IPS-15b (cell line): ENCODE data around the gene MAN2B2.
A peak's percentile ranks its signal among the peaks of the same experiment; 100 is the strongest.

Experiments used
- H3K27me3 ChIP-seq: one replicate; pipeline ENCODE4 v1.6.1; 2013; ENCODE audit warnings: low read length; ENCODE audit not compliant: control insufficient read depth, insufficient read depth
- H3K36me3 ChIP-seq: one replicate; pipeline ENCODE4 v1.6.1; 2013; ENCODE audit warnings: low read length; ENCODE audit not compliant: control insufficient read depth, insufficient read depth
- H3K4me1 ChIP-seq: one replicate; pipeline ENCODE4 v1.6.1; 2013; ENCODE audit warnings: mild to moderate bottlenecking, low read length; ENCODE audit not compliant: control insufficient read depth, insufficient read depth
- H3K4me3 ChIP-seq: one replicate; pipeline ENCODE4 v1.5.1; 2013; ENCODE audit warnings: low read depth, low read length
- H3K9ac ChIP-seq: one replicate; pipeline ENCODE4 v1.6.1; 2013; ENCODE audit warnings: low read depth, mild to moderate bottlenecking, low read length
- H3K9me3 ChIP-seq: one replicate; pipeline ENCODE4 v1.6.1; 2013; ENCODE audit warnings: mild to moderate bottlenecking, low read length; ENCODE audit not compliant: control insufficient read depth, insufficient read depth

The MAN2B2 gene

DNA sequence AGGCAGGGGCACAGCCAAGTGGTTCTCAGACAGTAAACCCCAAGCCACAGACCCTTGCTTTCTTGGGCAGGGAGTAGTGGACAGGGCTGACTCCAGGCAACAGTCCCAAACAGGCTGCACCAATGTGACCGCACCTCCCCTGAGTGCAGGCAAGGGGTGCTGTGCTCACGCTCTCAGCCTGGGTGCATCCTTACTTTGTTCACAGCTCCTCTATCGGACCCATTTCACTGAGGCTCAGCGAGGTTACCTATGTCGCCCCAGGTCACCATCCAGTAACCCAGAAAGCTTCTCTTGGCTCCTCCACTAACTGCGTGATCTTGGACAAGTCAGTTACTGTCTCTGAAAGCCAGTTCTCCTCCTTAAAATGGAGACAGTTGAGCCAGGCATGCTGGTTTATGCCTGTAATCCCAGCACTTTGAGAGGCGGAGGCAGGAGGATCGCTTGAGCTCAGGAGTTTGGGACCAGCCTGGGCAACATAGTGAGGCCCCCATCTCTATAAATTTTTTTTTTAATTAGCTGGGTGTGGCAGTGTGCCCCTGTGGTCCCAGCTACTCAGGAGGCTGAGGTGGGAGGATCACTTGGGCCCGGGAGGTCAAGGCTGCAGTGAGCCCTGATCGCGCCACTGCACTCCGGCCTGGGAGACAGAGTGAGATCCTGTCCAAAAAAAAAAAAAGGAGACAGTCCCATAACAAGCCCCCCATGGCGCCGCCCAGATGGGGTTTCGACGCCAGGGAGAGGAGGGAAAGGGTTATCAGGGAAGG is 823 bp upstream of the MAN2B2 start:
- Histone ChIP-seq H3K9ac (peak overlapping the region; percentile 65), H3K4me1 (no peaks in the 10 kb centered on the region), H3K4me3 (peak overlapping the region; percentile 67), H3K27me3 (peaks cover 24% of the 10 kb centered on the region), H3K36me3 (no peaks in the 10 kb centered on the region), H3K9me3 (no peaks in the 10 kb centered on the region)

DNA sequence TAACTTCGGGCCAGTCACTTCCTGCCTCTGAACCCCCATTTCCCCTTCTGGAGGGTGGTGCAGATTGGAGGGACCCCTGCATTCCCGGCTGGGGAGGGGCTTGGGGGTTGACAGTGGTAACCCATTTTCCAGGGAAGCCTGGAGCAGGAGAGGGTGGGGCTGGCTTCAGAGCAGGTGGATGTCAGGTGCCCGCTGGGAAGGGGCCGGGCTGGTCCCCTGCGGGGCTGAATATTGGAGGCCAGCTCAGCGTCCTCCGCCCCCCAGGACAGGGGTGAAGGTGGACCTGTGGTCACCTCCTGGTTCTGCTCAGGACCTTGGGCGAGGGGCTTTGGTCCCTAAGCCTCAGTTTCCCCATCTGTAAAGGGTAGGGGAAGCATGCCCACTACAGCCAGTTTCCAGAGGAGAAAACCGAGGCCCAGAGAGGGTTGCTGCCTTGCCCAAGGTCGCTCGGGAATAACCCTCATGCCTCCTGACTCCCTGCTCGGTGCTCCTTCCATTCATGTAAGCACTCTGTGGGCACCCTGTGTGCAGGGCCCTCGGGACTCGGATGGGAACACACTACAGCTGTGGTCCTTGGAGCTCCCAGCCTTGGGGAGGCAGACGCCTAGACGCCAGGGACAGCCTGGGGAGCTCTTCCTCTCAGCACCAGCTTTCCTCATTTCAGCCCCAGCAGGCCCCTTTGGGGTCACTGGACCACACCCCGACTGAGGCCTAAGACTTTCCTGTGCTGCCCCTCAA is 683 bp downstream of the MAN2B2 start:
- H3K4me3 ChIP-seq, result peak overlapping the region; percentile 82
- peaks cover 24% of the 10 kb centered on the region for H3K27me3 ChIP-seq
- no peaks in the 10 kb centered on the region for H3K4me1 ChIP-seq
- H3K36me3 ChIP-seq, result peaks cover 6% of the 10 kb centered on the region
- peak overlapping the region; percentile 47 for H3K9ac ChIP-seq
- H3K9me3 ChIP-seq, result no peaks in the 10 kb centered on the region

DNA sequence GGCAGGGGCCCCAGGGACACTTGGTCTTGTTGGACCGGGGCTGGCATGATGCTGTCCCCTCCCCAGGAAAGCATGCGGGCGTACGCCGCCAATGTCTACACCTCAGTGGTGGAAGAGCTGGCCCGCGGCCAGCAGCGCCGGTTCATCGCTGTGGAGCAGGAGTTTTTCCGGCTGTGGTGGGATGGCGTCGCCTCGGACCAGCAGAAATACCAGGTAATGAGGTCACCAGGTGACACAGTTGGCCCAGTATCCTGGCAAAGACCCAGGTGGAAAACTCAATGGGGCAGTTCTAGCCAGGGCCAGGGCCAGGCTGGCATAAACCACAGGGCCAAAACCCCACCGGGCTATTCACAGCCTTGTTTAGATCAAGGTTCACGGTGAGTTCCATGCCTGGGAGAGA is 1.5 kb downstream of the MAN2B2 start:
- Histone ChIP-seq H3K4me1 (no peaks in the 10 kb centered on the region), H3K9ac (no peak overlapping the region), H3K27me3 (peaks cover 16% of the 10 kb centered on the region), H3K9me3 (no peaks in the 10 kb centered on the region), H3K4me3 (no peak overlapping the region), H3K36me3 (peaks cover 6% of the 10 kb centered on the region)

DNA sequence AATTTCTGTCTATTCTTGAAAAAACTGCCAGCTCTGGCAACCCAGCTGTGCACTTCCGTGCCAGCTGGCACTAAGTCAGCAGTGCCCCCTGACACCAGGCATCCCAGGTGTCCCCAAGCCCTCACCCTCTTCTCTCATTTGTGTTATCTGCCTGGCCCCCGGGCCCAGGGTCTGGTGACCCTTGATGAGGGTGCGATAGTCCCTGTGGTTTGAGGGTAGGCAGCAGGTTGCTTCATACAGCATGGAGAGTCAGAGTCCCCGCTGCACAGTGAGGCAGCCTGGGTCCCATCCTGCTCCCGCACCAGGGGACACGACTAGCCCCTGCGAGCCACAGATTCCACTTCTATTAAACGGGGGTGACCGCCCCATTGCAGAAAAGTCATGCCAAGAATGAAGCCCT is 1.9 kb downstream of the MAN2B2 start:
- H3K9me3 ChIP-seq, result no peaks in the 10 kb centered on the region
- H3K4me3 ChIP-seq, result no peak overlapping the region

DNA sequence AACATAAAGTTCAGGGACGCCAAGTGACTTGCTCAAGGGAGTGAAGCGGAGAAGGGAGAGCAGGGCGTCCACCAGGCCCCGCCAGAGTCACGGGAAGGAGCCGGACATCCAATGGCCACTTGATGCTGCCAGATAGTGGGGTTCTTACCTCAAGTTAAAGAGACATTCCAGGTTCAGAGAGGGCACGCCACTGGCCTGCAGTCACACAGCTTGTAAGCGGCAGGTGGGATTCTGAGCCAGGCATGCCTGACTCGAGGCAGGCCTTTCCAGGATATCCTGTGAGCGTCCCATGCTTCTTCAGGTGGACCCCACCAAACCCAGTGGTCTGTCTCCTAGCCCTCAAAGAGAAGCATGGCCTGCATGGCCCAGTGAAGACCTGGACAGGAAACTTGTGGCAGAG is 2.4 kb downstream of the MAN2B2 start:
- no peak overlapping the region for H3K9ac ChIP-seq
- H3K36me3 ChIP-seq, result peaks cover 6% of the 10 kb centered on the region
- peaks cover 15% of the 10 kb centered on the region for H3K27me3 ChIP-seq
- no peak overlapping the region for H3K4me3 ChIP-seq
- H3K4me1 ChIP-seq, result no peaks in the 10 kb centered on the region
- H3K9me3 ChIP-seq, result no peaks in the 10 kb centered on the region

More for the DNA sequence above, 1.9 kb downstream of the MAN2B2 start:
- peaks cover 6% of the 10 kb centered on the region for H3K36me3 ChIP-seq
- no peaks in the 10 kb centered on the region for H3K4me1 ChIP-seq
- peaks cover 15% of the 10 kb centered on the region for H3K27me3 ChIP-seq
- H3K9ac ChIP-seq, result no peak overlapping the region

DNA sequence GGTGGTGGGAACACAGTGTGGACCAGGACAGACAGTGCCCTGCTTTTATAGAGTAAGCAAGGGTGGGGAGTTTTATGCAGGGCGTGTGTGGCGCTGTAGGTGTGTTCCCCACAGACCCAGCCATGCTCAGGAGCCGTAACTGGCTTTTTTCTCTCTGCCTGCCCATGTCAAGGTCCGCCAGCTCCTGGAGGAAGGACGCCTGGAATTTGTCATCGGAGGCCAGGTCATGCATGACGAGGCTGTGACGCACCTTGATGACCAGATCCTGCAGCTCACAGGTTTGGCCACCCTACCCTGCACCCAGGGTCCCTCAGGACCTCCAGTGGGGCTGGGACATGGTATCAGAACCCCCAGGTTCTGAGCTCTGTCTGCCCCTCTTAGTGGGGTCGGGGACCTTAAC is 3.2 kb downstream of the MAN2B2 start:
- H3K36me3 ChIP-seq, result peaks cover 6% of the 10 kb centered on the region
- H3K4me3 ChIP-seq, result no peak overlapping the region
- no peaks in the 10 kb centered on the region for H3K9me3 ChIP-seq
- peaks cover 11% of the 10 kb centered on the region for H3K27me3 ChIP-seq
- no peaks in the 10 kb centered on the region for H3K4me1 ChIP-seq
- H3K9ac ChIP-seq, result no peak overlapping the region

DNA sequence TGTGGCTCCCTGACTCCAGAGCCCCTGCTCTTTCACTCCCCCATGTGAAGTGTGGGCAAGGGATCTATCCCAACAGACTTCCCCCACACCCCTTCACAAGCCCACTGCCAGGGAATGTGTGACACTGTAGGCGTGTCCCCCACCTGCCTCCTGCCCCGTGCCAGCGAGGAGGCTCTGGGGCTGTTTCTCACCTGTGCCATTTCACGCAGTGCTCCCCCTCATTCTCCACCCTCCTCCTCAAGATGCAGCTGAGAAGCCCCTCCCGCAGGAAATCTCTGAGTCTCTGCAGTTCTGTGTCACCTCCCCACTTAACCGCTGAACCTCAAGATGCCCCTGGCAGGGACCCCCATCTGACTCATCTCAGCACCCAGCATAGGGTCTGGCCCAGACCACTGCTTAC is 5.4 kb downstream of the MAN2B2 start:
- Histone ChIP-seq H3K4me1 (no peaks in the 10 kb centered on the region), H3K9ac (no peak overlapping the region), H3K4me3 (no peak overlapping the region), H3K9me3 (no peaks in the 10 kb centered on the region), H3K27me3 (no peaks in the 10 kb centered on the region), H3K36me3 (peaks cover 6% of the 10 kb centered on the region)

DNA sequence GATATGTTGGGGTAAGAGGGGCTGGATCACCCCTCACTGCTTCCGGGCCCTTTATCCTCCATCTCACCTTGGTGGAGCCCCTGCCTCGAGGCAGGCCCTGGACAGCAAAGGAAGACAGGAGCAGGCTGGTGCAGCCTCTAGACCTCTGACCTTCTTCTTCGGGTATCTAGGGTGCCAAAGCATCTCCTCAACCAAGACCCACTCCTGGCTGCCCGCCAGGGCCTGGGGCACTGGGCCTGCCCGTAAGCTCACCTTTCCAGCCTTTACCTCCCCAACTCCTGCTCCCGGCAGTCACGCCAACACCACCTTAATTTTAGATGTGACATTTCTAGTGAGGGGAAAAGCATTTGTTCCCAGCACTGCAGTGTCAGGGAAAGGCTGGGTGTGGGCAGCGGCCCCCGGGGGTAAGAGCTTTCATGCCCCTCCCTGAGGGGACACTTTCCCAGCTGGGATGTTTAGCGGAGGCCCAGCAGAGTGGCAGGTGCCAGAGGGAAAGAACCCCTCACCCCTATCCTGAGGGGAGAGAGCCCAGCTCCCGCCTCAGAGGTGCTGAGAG is 6.7 kb downstream of the MAN2B2 start:
- H3K9me3 ChIP-seq, result no peaks in the 10 kb centered on the region
- H3K9ac ChIP-seq, result no peak overlapping the region
- peaks cover 6% of the 10 kb centered on the region for H3K36me3 ChIP-seq
- no peaks in the 10 kb centered on the region for H3K4me1 ChIP-seq
- no peak overlapping the region for H3K4me3 ChIP-seq
- no peaks in the 10 kb centered on the region for H3K27me3 ChIP-seq

DNA sequence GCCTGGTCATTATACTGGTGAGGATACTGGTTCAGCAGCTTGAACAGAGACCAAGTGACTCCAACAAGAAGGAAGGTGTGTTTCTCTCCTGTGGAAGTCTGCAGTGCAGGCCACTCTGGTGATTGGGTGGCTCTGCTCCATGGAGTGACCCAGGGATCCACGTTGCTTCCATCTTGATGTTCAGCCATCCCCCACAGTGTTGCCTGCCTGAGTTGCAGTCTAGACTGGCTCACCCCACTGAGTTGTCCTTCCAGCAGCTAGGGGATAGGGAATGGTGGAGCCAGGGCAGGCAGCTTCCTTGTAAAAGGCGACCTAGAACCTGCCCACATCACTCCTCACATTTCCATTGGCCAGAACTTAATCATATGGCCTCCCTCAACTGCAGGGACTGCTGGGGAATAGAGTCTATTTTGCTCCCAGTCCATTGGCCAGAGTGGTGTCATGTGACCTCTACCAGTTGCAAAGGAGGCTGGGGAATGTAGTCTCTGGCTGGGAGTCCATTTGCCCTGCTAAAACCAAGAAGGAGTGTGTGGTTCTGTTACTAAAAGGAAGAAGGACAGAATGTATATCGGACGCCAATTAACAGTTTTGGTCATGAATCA is 8.0 kb downstream of the MAN2B2 start:
- Histone ChIP-seq H3K27me3 (no peaks in the 10 kb centered on the region), H3K9ac (no peak overlapping the region), H3K4me3 (no peak overlapping the region), H3K4me1 (no peaks in the 10 kb centered on the region), H3K36me3 (peaks cover 6% of the 10 kb centered on the region), H3K9me3 (no peaks in the 10 kb centered on the region)

DNA sequence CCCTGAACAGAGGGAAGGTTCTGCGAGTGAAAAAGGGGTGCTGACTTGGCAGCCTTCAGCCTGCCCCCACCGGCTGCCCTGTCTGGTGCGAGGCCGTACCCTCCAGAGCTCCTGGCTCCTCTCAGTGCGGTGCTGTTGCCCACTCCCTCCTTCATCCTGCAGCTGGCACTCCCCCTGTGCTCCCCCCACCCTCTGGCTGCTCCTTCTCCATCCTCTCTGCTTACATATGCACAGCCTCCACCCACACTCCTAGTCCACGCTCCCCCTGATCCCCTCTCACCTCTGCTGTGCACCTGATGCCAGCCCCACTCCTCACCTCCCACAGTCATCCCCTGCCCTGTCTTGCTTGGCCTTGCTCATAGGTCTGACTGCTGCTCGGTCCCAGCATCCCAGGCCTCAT is 9.9 kb downstream of the MAN2B2 start:
- no peak overlapping the region for H3K9ac ChIP-seq

DNA sequence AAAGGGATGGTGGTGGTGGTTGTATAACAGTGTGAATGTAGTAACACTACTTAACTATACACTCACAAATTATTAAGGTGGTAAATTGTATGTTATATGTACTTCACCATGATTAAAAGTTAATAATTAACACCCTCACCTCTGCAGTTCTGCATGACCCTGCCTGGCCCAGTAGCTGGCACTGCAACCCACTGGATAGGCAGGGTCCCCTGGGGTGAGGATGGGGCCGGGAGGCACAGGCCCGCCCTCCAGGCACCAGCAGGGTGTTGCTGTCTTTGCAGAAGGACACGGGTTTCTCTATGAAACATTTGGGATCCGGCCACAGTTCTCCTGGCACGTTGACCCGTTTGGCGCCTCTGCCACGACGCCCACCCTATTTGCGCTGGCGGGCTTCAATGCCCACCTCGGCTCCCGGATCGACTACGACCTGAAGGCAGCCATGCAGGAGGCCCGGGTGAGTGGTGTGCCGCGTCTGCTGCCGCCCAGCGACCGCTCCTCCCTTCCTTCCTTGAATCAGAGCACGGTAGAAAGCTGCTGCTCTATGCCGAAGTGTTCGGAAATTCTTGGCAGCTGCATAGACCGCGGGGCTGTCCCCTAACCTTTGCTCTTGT is 11.8 kb downstream of the MAN2B2 start:
- H3K4me3 ChIP-seq, result no peak overlapping the region
- no peak overlapping the region for H3K9ac ChIP-seq
- no peaks in the 10 kb centered on the region for H3K4me1 ChIP-seq
- H3K36me3 ChIP-seq, result no peaks in the 10 kb centered on the region
- no peaks in the 10 kb centered on the region for H3K27me3 ChIP-seq
- H3K9me3 ChIP-seq, result no peaks in the 10 kb centered on the region

More for the DNA sequence above, 9.9 kb downstream of the MAN2B2 start:
- H3K9me3 ChIP-seq, result no peaks in the 10 kb centered on the region
- H3K4me1 ChIP-seq, result no peaks in the 10 kb centered on the region
- no peaks in the 10 kb centered on the region for H3K27me3 ChIP-seq
- H3K4me3 ChIP-seq, result no peak overlapping the region
- H3K36me3 ChIP-seq, result peaks cover under 1% of the 10 kb centered on the region
